SKM-1 (cell line): ENCODE measurements around the gene RPL18.

ENCODE experiments used
- DNase-seq: peaks from one replicate; lab custom pipeline; 2025; ENCODE audit not compliant: unreplicated experiment; lab: John Stamatoyannopoulos, UW

The RPL18 gene

DNA sequence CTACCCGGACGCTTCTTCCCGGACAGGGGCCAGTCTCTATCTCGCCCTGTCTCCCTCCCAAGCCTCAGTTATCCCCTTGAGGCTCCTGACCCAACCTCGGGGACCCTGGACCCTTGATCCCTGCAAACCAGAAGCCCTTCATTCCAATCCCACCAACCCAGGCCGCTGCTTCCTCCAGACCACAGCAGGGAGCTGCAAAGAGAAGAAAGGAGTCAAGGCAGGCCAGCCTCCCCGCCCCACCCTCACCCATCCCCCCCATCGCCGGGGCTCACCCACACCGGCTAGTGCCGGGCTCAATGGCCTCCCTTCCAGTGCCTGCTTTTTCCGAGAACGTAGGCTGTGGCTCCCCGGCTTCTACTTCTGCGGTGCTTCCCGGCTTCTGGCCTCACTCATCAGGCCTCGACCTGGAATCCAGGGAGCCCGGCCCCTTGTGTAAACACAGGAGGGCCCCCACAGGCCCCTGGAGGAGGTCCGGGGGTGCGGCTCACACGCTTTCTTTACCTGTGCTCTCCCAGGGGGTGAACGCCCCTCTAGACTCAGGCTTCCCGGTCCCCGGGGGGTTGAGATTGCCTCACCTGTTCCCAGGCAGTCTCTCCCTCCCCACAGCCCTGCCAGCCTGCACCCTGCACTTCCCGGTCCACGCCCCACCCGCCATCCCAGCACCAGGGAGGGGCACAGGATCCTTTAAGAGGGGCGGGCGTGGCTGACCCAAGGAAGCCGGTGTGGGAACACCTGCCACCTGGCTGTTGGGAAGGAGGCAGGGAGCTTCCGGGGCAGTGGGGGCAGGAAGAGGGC is 4.3 kb downstream of the RPL18 start, which contains the start of gene FAM83E:
Gene FAM83E (minus strand): TSS at position 641 of the 795 bp plus-strand sequence. CDS start 1,704 bp downstream, outside the sequence.
- DNase-seq = no peak

DNA sequence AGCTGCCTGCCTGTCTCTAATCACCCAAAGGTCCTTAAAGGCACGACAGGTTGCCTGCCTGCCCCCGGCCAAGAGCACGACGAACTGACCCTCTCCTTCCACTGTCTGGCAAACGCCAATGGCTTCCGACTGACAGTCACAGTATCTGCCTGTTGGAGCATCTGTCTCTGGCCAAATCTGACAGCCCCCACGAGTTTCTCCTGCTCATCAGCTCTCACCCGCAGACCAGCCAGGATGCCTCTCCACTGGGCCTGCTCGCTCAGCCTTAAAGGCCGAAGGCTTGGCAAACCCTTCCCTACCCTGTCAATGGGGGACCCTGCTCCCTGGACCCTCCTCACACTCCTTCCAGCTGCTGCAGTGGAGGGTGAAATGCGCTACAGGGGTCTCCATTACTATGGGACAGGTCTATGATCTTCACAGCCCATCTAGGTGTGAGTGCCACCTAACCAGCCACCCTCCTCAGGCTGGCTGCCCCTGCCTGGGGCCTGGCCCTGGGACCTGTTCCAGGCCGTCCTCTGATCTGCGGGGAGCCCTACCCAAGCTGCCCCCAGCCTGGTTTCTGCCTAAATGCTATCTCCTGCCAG is 5.0 kb downstream of the RPL18 start:
- DNase-seq = no peak

DNA sequence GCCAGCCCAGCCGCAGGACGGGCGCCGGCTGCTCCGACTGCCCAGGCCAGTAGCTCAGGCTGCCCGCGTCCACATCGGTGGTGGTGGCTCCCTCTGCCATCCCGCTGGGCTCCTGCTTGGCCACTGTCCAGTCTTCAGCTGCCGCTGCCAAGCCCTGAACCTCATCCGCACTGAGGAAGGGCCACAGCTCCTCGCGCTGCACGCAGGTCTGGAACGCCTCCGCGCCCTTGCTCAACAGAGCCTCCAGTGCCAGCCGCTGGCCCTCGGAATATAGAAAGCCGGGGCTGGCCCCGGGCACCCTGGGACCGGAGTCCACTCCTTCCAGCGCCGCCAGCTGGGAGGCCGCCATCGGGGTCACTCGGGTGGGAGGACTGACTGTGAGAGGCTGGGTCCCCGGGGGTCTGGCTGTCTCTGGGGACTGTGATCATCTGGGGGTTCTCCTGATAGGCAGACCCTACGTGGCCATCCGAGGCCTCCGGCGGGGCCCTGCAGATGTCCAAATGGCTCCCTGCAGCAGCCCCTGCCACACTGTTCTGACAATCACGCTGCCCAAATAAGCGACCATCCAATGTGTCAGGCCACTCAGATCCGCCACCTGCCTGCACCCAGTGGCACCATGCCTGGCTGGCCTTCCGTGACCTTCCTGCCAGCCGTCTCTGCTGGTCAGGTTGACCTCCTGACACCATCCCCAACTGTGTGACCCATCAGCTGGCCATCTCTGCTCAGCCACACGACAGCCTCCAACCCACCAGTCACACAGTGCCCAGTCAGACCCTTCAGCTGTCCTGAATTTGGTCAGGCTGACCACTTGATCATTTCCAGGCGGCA is 5.7 kb downstream of the RPL18 start:
- DNase-seq = no peak

DNA sequence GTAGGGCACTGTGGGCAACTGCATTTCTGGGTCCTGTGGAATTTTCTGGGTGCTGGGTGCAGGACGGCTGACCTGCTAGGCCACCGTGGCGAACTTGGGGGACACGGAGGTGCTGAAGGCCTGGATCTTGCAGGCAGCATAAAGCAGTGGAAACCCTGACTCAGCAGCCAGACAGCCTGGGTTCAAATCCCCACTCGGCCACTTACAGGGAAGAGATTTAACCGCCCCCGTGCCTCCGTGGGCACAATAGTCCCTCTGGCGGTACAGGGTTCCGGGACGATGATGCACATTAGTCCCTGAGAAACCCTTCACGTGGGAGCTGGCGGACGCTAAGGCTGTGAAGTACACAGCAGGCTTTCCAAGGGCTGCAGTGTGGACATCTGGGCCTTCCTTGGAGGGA is 7.1 kb downstream of the RPL18 start:
- DNase-seq = no peak

DNA sequence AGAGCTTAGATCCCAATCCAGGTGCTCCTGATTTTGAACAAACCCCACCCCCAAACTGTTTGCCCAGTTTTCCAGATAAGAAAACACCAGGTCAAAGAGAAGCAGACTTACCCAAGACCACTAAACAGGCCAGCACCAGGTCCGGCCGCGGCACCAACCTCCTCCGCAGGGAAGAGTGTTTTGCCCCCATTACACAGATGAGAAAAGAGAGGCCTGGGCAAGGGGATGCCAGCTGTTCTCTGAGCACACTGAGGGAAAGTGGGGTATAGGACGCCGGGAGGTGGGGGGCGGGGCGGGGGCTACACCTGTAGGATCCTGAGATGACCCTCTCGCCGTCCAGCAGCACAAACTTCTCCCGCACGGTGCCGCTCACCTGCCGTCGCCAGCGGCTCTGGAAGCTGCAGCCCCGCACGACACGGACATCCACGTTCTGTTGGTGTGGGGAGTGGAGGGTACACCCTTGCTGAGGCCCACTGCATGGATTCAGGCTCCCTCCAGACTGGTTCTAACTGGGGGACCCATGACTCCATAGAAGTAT is 9.3 kb downstream of the RPL18 start:
- DNase-seq = no peak

DNA sequence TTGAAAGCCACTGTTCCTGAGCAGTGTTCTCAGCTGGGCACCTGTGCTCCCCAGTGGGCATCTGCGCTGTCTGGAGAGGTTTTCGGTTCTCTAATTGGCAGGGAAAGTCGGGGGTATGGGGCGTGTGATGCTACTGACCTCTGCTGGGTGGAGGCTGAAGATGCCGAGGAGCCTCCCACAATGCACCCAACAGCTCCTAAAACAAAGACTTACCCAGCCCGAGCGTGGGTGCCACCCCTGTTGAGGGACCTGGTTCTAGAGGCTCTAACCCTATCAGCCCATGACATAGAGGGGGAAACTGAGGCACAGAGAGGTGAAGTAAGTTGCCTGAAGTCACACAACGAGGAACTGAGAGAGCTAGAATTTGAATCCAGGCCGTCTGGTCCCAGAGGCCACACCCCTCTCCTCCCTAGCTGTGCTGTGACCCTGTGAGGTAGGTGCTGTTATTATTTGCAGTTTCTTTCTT is 10.1 kb downstream of the RPL18 start:
- peak; percentile 37 for DNase-seq

DNA sequence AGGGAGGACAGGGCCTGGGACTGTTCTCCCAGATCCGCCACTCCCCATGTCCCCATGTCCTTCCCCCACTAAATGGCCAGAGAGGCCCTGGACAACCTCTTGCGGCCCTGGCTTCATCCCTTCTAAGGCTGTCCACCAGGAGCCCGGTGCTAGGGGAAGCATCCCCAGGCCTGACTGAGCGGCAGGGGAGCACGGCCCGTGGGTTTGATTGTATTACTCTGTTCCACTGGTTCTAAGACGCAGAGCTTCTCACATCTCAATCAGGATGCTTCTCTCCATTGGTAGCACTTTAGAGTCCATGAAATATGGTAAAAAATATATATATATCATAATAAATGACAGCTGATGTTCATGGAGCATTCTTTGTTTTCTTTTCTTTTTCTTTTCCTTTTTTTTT is 11.6 kb downstream of the RPL18 start:
- no peak for DNase-seq

DNA sequence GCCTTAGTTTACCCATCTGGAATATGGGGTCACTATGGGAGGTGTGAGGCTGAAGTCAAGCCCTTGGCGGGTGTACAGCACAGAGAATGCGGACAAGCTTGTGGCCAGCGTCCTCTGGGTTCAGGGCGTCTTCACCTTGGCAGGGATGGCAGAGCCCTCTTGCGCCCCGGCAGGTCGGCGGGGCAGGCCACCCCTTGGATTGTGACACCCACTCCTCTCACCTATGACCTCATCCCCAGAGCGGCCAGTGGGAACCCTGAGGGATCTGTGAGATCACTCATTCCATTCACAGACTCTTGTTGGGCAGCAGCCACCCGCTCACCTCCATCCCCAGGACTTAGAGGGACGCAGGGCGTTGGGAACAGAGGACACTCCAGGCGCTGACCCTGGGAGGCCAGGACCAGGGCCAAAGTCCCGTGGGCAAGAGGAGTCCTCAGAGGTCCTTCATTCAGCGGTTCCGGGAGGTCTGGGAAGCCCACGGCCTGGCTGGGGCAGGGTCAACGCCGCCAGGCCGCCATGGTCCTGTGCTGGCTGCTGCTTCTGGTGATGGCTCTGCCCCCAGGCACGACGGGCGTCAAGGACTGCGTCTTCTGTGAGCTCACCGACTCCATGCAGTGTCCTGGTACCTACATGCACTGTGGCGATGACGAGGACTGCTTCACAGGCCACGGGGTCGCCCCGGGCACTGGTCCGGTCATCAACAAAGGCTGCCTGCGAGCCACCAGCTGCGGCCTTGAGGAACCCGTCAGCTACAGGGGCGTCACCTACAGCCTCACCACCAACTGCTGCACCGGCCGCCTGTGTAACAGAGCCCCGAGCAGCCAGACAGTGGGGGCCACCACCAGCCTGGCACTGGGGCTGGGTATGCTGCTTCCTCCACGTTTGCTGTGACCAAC is 12.3 kb downstream of the RPL18 start, which contains the start of gene SPACA4:
Gene SPACA4 (plus strand): TSS at position 280 of the 896 bp plus-strand sequence. CDS start 237 bp downstream, at position 517.
- DNase-seq = no peak

DNA sequence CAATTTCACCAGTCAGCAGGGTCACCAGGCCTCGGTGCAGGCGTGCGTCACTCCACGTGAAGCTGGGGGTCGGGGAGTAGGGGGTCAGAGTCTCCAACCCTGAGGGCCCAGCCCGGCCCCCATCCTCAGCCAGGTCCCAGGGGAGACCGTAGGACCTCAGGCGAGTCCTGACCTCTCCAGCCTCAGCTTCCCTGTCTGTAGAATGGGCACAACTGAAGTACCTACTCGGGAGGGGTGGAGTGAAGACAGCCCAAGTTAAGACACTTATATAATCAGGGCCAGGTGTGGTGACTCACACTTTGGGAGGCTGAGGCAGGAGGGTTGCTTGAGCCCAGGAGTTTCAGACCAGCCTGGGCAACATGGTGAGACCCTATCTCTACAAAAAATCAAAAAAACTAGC is 15.1 kb downstream of the RPL18 start:
- DNase-seq = no peak

DNA sequence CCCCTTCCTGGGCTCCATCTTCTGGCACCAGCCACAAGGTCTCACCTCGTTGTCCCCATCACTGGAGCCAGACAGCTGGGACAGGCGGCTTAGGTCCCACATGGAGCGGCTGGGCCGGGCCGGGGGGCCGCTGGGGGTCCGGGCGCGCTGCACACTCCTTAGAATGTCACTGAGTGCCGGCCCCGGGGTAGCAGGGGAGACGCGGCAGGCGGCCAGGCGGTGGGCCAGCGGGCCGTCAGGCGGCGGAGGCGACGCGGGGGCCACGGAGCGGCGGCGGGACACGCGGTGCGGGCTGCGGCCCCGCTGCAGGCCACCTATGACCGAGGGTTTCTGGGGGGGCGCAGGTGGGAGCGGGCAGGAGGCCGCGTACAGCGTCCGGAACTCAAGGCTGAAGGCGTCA is 15.5 kb downstream of the RPL18 start:
- no peak for DNase-seq

DNA sequence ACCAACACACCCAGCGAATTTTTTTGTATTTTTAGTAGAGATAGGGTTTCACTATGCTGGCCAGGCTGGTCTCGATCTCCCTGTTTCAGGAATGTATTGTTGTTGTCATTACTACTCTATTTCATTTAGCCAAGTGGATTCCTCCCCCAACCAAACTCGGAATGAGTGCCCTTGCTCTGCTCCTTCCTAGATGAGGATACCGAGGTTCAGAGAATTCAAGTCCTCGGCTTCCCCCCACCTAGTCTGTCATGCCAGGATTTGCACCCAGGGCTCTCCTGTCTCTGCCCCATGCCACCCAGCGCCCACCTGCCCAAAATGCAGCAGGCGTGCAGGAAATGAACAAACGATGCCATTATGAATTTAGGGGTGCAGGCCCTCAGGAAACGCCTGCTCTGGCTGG is 16.0 kb downstream of the RPL18 start:
- DNase-seq = no peak

DNA sequence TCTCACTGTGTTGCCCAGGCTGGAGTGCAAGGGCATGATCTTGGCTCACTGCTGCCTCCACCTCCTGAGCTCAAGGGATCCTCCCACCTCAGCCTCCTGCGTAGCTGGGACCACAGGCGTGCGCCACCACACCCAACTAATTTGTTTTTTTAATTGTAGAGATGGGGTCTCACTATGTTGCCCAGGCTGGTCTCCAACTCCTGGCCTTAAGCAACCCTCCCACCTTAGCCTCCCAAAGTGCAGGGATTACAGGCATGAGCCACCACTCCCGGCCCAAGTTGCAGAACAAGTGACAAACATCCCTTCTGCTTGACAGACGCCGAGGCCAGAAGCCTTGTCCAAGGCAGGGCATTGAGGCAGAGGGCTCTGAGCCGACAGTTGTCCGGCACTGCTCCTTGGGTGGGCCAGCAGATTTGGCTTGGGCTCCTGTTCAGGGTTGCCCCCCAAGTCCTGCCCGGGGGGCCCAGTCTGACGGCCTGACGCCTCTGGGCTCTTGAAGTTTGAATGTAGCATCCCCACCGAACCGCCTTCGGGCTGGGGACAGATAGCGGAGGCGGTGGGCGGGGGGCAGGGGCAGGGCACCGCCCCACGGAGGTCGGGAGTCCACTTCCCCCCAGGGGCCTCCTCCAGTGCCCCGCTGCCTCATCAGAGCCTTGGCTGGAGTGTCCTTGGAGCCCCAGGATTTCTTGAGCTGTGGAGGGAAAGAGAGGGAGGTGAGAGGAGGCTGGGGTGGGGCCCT is 18.1 kb downstream of the RPL18 start:
- no peak for DNase-seq

DNA sequence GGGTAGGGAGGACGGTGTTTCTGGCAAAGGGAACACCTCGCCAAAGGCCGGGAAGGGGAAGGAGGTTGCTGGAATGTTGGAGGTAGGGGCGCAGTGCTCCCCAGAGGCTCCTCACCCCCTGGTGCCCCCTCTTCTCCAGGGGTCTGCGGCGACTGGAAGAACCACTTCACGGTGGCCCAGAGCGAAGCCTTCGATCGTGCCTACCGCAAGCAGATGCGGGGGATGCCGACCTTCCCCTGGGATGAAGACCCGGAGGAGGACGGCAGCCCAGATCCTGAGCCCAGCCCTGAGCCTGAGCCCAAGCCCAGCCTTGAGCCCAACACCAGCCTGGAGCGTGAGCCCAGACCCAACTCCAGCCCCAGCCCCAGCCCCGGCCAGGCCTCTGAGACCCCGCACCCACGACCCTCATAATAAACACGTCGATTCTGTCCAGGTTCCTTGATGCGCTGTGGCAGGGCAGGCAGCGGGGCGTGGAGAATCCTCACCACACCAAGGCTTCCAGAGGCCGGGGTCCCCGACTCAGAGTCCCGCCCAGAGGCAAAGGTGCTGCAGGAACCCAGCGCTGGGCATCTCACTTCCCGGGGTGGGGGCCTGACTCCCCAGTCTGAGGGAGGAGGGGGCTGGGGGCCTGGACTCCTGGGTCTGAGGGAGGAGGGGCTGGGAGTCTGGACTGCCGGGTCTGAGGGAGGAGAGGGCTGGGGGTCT is 19.8 kb downstream of the RPL18 start:
- no peak for DNase-seq

DNA sequence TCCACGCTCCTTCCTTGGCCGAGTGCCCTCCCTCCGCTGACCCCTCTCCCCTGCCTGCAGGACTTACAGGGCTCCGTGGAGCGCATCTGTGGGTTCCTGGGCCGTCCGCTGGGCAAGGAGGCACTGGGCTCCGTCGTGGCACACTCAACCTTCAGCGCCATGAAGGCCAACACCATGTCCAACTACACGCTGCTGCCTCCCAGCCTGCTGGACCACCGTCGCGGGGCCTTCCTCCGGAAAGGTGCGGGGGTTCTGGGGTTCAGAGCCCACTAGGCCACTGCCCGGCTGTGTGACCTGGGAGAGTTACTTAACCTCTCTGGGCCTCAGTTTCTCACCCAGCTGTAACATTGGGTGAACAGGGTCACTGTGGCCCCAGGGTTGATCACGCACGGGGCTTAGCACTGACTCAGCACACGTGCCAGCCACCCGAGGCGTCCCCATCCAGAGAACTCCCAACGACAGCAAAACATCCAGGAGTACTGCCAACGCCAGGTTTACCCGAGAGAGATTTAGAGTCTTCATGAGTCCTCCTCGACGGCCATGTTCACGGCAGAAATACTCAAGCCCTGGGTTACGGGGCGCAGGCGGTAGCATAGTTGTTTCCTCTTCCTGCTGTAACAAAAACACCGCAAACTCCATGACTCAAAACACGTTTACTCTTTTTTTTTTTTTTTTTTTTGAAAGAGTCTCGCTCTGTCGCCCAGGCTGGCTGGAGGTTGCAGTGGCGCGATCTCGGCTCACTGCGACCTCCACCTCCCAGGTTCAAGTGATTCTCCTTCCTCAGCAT is 22.1 kb downstream of the RPL18 start:
- DNase-seq = no peak

DNA sequence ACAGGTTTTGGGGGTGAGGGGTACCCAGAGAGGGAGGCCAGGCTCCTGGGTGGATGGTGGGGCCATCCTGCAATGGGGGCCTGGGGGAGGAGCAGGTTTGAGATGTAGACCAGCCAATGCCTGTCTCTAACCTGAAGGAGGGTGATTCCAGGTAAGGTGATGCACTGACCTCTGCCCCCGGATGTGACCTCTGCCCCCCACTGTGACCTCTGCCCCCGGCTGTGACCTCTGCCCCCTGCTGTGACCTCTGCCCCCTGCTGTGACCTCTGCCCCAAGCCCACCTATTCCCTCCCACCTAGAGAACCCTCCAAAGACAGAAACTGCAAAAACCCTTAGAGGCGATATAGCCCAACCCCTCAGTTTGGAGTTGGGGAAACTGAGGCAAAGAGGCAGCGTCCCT is 22.7 kb downstream of the RPL18 start:
- no peak for DNase-seq

DNA sequence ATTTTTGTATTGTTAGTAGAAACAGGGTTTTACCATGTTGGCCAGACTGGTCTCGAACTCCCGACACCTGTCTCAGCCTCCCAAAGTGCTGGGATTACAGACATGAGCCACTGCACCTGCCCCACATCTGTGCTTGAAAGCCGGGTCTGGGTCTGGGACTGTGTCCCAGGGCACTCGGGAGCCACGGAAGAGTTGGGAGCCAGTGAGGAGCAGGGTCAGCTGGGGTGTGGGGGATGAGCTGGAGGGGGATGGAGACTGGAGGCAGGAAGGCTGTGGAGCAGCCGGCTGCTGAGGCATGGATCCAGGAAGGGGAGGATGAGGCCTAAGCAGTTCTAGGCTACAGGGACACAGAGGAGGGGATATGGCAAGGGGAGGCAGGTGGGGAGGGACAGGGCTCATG is 23.1 kb downstream of the RPL18 start:
- DNase-seq = no peak

DNA sequence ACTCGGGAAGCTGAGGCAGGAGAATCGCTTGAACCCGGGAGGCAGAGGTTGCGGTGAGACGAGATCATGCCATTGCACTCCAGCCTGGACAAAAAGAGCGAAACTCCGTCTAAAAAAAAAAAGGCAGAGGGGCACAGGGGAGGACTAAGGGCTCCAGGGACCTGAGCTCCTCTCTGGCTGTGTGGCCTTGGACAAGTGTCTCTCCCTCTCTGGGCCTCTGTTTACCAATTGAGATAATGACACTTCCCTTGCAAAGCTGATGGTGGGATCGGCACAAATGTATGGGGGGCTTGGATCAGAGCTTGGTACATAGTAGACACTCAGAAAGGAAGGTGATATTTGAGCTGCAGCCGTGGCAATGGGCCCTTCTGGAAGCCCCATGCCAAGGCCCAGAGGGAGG is 23.8 kb downstream of the RPL18 start:
- DNase-seq = no peak

DNA sequence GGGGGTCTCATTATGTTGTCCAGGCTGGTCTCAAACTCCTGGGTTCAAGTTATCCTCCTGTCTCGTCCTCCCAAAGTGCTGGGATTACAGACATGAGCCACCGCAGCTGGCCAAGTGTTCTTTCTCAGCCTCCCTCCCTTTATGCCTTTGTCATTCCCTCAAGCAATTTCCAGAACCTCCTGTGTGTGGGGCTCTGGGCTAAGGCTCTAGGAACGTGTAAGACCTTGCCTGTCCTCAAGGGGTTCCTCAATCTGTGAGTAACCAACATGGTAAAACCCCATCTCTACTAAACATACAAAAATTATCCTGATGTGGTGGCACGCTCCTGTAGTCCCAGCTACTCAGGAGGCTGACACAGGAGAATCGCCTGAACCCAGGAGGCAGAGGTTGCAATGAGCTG is 28.0 kb downstream of the RPL18 start:
- DNase-seq = peak; percentile 3
